Gastrocnemius medialis (tissue), 4 donors: ENCODE measurements around the gene DUOXA2. TPM values are rescaled to one million over a fixed set of nuclear protein-coding genes. Genes with fewer than 3 reads are reported as not detected.

Experiments
- ATAC-seq, 2 donors: fragments of 150-250 bp; one replicate each; pipeline ENCODE4 v1.9.1; 2016
- DNase-seq, 2 donors: peaks; one replicate each; pipeline ENCODE4 v3.0.0-alpha.2; 2019
- H3K27ac ChIP-seq, 4 donors: fragments of 200-600 bp; sonication (generic); 1 replicate in 1 of 4; 2 replicates in 3 of 4; pipeline ENCODE4 v1.5.1; 2016 to 2018; ENCODE audit warnings: mild to moderate bottlenecking in 2 of 4, moderate library complexity in 1 of 4
- H3K27me3 ChIP-seq, 3 donors: fragments of 200-600 bp; sonication (generic) in 2 of 3; 1 replicate in 1 of 3; 2 replicates in 2 of 3; pipeline versions ENCODE4 v1.5.1 to v1.6.0; 2016 to 2019; ENCODE audit warnings: mild to moderate bottlenecking in 1 of 3, moderate library complexity in 1 of 3
- H3K36me3 ChIP-seq, 2 donors: fragments of 200-600 bp; sonication (generic) in 1 of 2; one replicate each; pipeline ENCODE4 v1.5.1; 2017 to 2018
- H3K4me1 ChIP-seq, 2 donors: fragments of 200-600 bp; sonication (generic) in 1 of 2; one replicate each; pipeline ENCODE4 v1.5.1; 2016 to 2017; ENCODE audit warnings: mild to moderate bottlenecking in 2 of 2
- H3K4me3 ChIP-seq, 4 donors: fragments of 200-600 bp; sonication (generic) in 3 of 4; 1 replicate in 1 of 4; 2 replicates in 3 of 4; pipeline ENCODE4 v1.5.1; 2016 to 2019; ENCODE audit warnings: mild to moderate bottlenecking in 2 of 4
- H3K9me3 ChIP-seq, 3 donors: fragments of 200-600 bp; sonication (generic) in 2 of 3; 1 replicate in 1 of 3; 2 replicates in 2 of 3; pipeline ENCODE4 v1.5.1; 2016 to 2019
- CTCF ChIP-seq, 5 experiments: fragments of 450-650 bp in 3 of 5; fragments of 200-600 bp in 2 of 5; sonication (generic) in 2 of 5; IDR thresholded peaks in 4 of 5; conservative IDR thresholded peaks in 1 of 5; 1 replicate in 4 of 5; 2 replicates in 1 of 5; pipeline ENCODE4 v1.5.1; 2016 to 2019; ENCODE audit warnings: antibody characterized with exemption in 5 of 5, mild to moderate bottlenecking in 3 of 5, moderate library complexity in 3 of 5
- POLR2A ChIP-seq, 2 donors: fragments of 450-650 bp; IDR thresholded peaks; one replicate each; pipeline ENCODE4 v1.6.1; 2017; ENCODE audit warnings: antibody characterized with exemption in 2 of 2, mild to moderate bottlenecking in 2 of 2, moderate library complexity in 2 of 2
- in situ Hi-C, 4 donors: fragments of 200-750 bp; cut with MboI; loops; one replicate each; pipeline versions ENCODE4 v1.15.0 to v1.8.0; 2017; ENCODE audit warnings: low sequenced_read_pairs in 4 of 4
- intact Hi-C: fragments of 100-400 bp; cut with DNase I; formaldehyde crosslinking; loops from one replicate; pipeline ENCODE4 v1.15.1; 2023; ENCODE audit warnings: low total_unique reads
- total RNA-seq, 4 donors: library from RNA; depleted of rRNA; stranded (reverse); fragments of >200 nt; gene quantifications; one replicate each; pipeline versions ENCODE4 v1.1.0 to v1.2.3, GENCODE V29; 2016

Gene DUOXA2
- total RNA-seq, 4 donors from 2014 or later: not detected

- no peaks in the 10 kb centered on the region for H3K4me1 ChIP-seq
- H3K27ac ChIP-seq: no peak overlapping the region
- no peak for ATAC-seq
- peaks cover 0 to 20% (median 0%) of the 10 kb centered on the region in 3 donors for H3K27me3 ChIP-seq
- H3K36me3 ChIP-seq: no peaks in the 10 kb centered on the region
- in situ Hi-C loops (no loop called here), intact Hi-C loops (no loop called here)
- no peaks in the 10 kb centered on the region for H3K9me3 ChIP-seq
- DNase-seq: no peak
- no peak for TF ChIP-seq POLR2A (IDR thresholded peaks at IDR 0.05)
- no peak for TF ChIP-seq CTCF (IDR thresholded peaks at IDR 0.05 in 4 of 5, conservative IDR thresholded peaks at IDR 0.05 in 1 of 5)
- H3K4me3 ChIP-seq: no peak overlapping the region
Observed at GRCh38 chr15:45147606-45148005, 33.5 kb downstream of the DUOXA2 start.

GRCh38 chr15:45148076-45149059 lies 34.2 kb downstream of the DUOXA2 start:
- TF ChIP-seq POLR2A (IDR thresholded peaks at IDR 0.05) (no peak), CTCF (IDR thresholded peaks at IDR 0.05 in 4 of 5, conservative IDR thresholded peaks at IDR 0.05 in 1 of 5) (no peak)

GRCh38 chr15:45149060-45149459 lies 34.9 kb downstream of the DUOXA2 start:
- Histone ChIP-seq H3K27me3 (peaks cover 0 to 8% (median 0%) of the 10 kb centered on the region in 3 donors), H3K36me3 (no peaks in the 10 kb centered on the region), H3K4me3 (no peak overlapping the region), H3K27ac (no peak overlapping the region), H3K9me3 (no peaks in the 10 kb centered on the region), H3K4me1 (no peaks in the 10 kb centered on the region)
- ATAC-seq: no peak
- in situ Hi-C loops (no loop called here), intact Hi-C loops (no loop called here)
- TF ChIP-seq POLR2A (IDR thresholded peaks at IDR 0.05) (no peak), CTCF (IDR thresholded peaks at IDR 0.05 in 4 of 5, conservative IDR thresholded peaks at IDR 0.05 in 1 of 5) (no peak)
- DNase-seq: no peak

More at GRCh38 chr15:45148076-45149059, 34.2 kb downstream of the DUOXA2 start:
- Histone ChIP-seq H3K4me1 (no peaks in the 10 kb centered on the region), H3K9me3 (no peaks in the 10 kb centered on the region), H3K27ac (no peak overlapping the region), H3K4me3 (no peak overlapping the region), H3K27me3 (peaks cover 0 to 12% (median 0%) of the 10 kb centered on the region in 3 donors), H3K36me3 (no peaks in the 10 kb centered on the region)
- in situ Hi-C loops: no loop called here
- intact Hi-C loops: no loop called here
- DNase-seq (no peak), ATAC-seq (no peak)

GRCh38 chr15:45150481-45150880 lies 36.4 kb downstream of the DUOXA2 start:
- in situ Hi-C loops: loop anchor here in 1 of 4 donors (25.0 kb wide), 1 partner anchor 262 kb away; a partner anchor contains a TSS
- Histone ChIP-seq H3K36me3 (no peaks in the 10 kb centered on the region), H3K27me3 (no peaks in the 10 kb centered on the region), H3K4me1 (no peaks in the 10 kb centered on the region), H3K9me3 (no peaks in the 10 kb centered on the region), H3K4me3 (no peak overlapping the region), H3K27ac (no peak overlapping the region)
- intact Hi-C loops: no loop called here
- DNase-seq (no peak), ATAC-seq (no peak)
- no peak for TF ChIP-seq POLR2A (IDR thresholded peaks at IDR 0.05)

GRCh38 chr15:45150997-45151396 lies 36.9 kb downstream of the DUOXA2 start:
- Histone ChIP-seq H3K36me3 (no peaks in the 10 kb centered on the region), H3K9me3 (no peaks in the 10 kb centered on the region), H3K4me3 (no peak overlapping the region), H3K27ac (no peak overlapping the region), H3K4me1 (no peaks in the 10 kb centered on the region), H3K27me3 (no peaks in the 10 kb centered on the region)
- TF ChIP-seq CTCF (IDR thresholded peaks at IDR 0.05 in 4 of 5, conservative IDR thresholded peaks at IDR 0.05 in 1 of 5) (no peak), POLR2A (IDR thresholded peaks at IDR 0.05) (no peak)
- in situ Hi-C loops (loop anchor here in 1 of 4 donors (25.0 kb wide), 1 partner anchor 261 kb away; a partner anchor contains a TSS), intact Hi-C loops (no loop called here)
- no peak for DNase-seq
- no peak for ATAC-seq
